ENCODE results near the gene HOXD4.

DNA sequence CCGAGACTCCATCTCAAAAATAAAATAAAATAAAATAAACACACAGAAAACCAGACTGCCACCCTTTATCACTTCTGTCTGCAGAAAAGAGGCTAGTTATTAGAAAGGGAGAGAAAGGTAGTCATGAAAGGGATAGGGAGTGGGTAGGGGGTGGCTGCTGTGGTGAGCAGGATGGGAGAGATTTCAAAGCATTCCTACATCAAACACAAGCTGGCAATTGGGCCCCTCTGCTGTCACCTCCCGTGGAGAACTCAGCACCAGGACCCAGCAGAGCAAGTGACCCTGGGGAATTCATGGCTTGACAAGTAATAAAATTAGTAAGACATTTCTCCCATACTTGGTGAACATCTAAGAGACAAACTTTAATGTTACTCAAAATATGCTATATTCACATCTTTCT is 33.4 kb downstream of the HOXD4 start:
- TF ChIP-seq EZH2 (IDR thresholded peaks at IDR 0.05; ENCODE audit: insufficient read depth, poor library complexity, severe bottlenecking) (no peak), EZH2phosphoT487 (IDR thresholded peaks at IDR 0.05; ENCODE audit: insufficient read depth, low read depth) (no peak)
